ENCODE results near the gene BICC1.

The BICC1 gene

DNA sequence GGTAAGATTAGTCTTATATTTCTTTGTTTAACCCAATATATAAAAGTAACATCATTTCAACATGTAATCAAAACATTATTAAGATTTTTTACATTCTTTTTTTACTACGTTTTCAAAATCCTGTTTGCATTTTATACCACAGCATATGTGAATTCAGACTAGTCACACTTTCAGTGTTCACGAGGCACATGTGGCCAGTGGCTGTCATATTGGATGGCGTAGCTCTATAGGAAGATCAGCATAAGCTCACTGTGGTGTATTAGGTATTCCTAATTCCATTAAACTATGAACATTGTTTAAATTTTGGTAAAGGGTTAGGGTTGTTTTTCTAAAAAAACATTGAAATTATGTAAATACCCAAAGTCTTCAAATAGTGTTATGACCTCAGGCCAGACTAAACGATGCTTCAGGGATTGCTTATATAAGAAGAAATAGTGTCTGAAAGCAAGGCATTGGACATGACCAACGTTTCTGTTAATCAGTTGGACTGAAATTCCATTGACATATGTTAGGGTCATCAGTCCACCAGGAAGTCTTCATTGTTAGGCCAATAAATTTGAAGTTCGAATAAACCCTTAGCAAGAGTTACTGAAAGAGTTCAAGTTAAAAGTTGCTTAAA is 97.0 kb downstream of the BICC1 start:
- DNase-seq, result no peak

DNA sequence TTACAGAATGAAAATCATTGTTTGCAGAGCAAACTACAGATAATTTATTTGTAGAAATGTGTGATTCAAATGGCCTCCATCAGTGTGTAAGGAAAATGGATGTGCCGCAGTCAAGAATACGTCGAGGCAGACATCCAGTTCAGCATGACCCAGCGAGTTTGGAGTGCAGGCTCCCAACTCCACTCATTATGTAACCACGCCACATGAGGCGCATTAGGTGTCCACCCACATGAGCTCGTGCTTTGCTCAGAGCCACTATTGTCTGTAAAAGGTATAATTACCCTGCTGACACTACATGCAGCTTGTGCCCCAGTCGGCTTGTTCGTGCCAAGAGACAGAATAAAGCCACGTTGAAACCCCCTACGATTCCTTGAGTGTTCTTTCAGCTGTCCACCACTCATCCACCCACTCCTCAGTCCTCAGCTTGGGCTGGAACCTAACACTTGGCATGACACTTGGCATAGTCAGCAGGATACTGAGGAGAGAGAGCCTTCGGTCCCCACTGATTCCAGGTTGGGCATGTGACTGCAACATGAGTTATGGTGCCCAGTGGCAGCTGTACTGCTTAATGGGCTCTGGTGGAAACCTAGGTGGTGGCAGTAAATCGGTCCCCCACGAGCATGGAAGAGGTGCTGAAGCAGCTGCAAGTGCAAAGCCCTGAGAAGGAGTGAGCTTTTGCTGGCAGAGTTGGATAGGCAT is 102.7 kb downstream of the BICC1 start:
- DNase-seq, result no peak

DNA sequence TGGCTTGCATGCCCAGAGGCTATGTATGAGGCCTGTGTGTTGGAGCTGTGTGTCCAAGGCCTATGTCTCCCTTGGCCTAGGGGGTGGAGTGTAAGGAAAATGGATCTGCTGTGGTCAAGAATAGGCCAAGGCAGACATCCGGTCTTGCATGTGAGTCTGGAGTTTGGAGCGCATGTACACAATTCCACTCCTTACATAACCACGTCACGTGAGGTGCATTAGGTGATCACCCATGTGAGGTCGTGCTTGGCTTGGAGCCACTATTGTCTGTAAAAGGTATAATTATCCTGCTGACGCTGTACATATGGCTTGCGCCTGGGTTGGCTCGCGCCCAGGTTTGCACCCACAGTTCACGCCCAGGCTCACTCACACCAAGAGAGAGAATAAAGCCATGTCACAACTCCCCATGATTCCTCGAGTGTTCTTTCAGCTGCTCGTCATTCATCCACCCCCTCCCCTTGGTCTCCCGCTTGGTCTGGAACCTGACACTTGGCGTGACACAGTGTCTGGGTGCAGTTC is 105.5 kb downstream of the BICC1 start:
- DNase-seq, result no peak

DNA sequence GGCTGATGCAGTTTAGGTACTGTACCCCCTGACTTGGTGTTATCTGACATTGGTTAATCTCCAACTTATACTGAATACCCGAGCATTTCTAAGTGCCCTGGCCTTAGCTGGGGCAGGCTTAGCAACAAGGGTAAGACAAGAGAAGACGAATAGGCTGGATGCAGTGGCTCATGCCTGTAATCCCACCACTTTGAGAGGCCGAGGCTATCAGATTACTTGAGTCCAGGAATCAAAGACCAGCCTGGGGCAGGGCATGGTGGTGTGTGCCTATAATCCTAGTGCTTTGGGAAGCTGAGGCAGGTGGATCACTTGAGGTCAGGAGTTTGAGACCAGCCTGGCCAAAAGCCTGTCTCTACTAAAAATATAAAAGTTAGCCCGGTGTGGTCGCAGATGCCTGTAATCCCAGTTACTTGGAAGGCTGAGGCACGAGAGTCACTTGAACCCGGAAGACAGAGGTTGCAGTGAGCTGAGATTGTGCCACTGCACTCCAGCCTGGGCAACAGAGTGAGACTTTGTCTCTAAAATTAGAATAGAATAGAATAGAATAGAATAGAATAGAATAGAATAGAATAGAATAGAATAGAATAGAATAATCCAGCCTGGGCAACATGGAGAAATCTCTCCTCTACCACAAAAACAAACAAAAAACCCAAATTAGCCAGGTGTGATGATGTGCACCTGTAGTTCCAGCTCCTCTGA is 108.9 kb downstream of the BICC1 start:
- no peak for DNase-seq

DNA sequence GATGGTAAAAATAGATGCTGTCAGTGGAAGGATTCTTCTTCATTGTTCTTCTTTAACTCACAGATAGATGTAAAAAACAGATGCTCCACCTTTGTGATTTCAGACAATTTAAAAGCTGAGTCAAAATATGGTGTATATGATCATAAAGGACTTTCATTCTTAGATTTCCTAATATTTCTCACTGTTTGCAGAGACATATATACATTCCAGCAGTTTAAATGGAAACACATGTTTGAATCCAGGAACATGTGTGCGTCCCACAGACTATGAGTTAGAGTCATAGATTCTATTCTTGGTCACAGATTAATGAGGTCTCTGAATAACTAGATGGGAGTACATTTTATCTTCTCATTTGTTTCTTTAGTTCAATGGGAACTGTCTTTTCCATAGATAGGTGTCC is 109.6 kb downstream of the BICC1 start:
- DNase-seq, result no peak

DNA sequence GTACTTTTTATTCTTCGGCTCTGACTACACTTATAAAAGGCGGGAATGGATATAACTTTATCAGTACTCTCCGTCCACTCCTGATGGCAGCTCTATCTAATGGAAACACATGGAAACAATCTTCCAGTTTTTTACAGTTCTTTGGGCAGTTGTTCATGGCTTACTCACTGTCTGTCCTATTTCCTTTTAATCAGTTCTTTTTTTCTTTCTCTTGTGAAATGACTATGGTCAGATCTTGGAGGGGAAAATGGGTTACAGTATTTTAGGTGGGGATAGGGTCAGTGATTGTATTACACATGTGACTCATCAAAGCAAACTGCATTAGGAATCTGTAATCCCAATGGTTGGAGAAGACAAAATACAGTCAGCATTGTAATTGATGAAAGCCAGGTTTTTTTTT is 112.4 kb downstream of the BICC1 start:
- no peak for DNase-seq

DNA sequence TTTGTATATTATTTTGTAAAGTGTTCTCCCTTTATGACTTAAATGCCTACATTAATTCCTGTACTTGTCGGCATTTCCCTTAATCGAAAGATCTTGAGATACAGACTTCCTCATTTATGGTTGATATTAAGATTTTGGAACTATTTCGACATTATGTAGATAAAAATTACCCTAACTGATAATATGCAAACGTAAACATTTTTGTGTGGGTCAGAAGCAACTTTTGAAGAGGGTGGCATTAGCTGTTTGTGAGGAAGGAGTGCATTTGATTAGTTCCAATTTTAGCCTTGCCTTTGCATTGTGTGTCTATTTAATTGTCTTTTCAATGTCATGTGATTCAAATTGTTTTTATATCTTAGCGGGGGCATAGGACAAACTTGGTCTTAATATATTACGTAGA is 114.7 kb downstream of the BICC1 start:
- no peak for DNase-seq

DNA sequence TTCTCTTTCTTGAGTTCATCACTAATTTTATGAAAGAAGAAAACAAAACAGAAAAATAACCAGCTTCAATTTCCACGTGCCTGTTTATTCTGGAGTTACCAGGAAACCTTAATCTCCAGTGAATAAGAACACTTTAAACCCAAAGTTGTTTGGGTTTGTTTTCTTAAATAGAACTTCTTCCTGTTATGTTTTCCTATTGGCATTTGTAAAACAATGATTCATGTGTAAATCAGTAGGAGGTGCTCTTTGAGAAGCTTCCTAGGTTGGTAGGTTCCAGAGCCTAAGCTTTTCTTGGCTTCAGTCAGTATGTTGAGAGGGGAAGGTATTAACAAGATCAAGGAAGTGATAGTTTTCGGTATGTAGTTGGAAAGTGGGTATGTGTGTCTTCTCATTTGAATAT is 119.0 kb downstream of the BICC1 start:
- DNase-seq, result no peak

DNA sequence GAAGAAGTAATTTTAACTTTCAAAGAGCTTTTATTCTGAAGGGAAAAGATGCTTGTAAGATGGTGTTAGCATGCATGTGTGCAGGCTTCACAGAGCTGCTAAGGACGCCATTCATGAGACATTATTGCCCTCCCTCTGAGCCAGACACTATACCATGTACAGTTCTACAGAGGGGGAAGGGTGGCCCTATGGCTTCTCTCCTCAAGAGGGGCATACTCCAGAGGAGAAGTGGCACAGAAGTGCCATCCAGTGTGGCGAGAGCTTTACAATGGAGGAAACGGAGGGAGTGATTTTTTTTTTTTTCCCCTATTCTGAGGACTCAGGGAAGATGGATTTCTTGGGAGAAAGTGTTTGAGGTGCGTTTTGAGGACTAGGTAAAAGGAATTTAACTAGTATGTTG is 119.5 kb downstream of the BICC1 start:
- DNase-seq, result no peak

DNA sequence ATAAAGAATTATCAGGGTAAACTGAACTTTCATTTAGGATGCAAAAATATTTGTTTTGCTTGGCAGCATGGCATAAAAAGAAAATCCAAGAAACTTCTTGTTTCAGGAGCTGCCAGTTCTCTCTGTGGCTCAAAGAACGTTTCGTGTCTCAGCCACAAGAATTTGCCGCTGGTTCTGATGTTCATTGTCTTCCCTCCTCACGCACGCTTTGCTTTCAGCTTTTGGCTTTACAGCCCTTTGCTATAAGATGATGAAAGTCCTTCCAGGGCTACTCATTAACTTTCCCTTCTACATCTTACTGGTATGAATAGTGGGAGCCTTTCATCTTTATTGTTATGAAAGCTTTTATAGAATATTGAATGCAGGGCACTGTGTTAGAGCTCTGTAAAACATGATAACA is 124.7 kb downstream of the BICC1 start:
- DNase-seq, result no peak

DNA sequence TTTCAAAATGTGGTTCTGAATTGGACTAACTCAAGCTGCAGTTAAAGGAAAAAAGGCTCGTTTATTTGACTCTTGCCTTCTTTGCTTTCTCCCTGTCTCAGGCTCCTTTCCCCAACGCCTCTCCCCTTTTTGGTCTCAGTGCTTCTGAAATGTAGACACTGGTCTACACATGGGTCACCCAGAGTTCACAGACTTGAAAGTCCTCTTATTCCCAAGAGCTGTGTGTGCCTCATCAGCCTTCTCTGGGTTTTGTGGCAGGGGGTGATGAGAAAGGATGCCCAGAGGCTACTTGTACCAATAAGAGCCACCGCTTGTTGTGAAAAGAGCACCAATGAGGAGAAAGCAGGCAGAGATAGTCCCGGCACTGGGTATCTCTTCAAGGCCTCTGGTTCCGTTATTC is 125.7 kb downstream of the BICC1 start:
- DNase-seq, result no peak

DNA sequence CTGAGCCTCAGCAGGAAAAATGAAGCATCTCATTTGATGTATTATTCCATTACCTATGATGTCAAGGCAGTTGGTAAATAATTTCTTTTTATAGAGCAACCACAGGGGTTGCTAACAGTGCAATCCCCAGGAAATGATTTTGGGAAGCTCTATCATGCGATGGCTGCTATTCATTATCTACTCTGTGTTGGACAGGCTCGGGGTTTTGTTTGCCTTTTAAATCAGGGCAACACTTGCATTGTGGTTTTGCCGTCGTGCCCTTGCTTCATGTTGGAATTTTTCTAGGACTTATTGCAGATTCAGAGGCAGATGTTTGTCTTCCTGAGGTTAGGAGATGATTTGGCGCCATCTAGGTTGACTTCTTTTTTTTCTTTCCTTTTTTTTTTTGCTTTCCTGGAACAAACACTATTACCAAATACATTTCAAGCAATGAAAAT is 128.4 kb downstream of the BICC1 start:
- no peak for DNase-seq

DNA sequence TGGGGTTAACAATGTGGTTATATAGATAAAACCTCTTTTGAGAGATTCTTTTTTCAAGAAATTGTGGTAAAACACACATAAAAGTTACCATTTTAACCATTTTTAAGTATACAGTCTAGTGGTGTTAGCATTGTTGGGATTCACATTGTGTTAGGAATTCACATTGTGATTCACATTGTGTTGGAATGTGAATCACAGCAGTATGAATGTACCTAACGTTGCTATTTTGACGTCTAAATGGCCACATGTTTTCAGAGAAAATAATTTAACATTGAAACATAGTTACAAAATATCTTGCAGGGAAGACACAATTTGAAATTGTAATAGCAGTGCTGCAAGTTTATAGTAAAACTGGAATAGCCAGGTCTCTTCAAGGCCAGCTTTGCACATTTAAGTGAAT is 129.0 kb downstream of the BICC1 start:
- no peak for DNase-seq

DNA sequence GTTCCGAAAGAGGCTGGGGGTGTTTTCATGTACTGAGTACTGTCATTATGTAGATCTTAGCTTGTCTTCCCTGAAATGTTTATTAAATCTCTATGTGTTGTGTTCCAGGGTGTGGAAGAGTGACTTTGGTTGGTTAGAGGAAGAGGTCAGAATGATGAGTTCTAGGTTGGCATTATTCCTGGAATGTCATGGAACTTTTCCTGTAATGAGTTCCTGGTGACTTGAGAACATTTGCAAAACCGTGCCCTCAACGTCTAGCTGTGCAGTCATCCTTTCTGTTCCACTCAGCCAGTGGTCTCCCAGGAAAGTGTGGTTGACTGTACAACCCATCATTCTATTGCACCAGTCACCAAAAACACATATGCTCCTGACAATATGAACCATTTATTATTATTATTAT is 129.6 kb downstream of the BICC1 start:
- no peak for DNase-seq

DNA sequence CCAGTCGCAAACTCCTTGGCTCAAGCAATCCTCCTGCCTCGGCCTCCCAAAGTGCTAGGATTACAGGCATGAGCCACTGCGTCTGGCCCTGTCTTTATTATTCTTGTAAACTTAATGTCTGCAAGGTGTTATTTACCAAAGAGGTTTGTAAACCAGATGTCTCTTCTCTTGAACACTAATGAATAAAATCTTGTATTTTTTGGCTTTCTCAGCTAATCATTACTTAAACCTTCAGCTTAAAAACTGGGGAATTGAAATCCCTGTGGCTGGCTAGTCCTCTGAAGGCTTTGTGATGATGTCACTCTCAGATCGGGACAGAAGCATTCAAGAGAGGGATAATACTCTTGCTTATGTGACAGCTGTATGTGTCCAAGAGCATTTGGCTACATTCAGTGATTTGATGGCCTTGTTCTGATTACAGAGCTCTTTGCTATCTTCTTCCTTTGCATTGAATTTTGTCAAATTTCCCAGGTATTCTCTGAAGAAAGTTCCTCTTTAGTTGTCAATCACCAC is 130.3 kb downstream of the BICC1 start:
- DNase-seq, result no peak

DNA sequence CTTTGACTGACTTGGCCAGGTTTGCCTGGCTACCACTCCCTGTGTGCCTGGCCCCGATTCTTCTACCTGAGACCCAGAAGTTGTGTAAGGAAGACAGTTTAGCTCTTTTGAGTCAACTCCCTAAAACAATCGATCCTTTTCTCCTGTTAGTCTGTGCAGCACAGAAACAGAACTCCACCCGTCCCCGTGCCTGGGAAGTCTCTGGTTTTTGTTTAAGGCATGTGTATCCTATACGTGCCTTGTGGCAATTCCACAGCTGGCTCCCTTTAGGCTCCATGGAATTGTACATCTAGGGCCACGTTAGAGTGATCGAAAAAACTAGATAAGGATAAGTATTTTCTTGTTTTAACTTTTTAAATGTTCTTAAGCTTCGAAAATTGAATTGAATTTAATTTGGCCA is 131.6 kb downstream of the BICC1 start:
- no peak for DNase-seq

DNA sequence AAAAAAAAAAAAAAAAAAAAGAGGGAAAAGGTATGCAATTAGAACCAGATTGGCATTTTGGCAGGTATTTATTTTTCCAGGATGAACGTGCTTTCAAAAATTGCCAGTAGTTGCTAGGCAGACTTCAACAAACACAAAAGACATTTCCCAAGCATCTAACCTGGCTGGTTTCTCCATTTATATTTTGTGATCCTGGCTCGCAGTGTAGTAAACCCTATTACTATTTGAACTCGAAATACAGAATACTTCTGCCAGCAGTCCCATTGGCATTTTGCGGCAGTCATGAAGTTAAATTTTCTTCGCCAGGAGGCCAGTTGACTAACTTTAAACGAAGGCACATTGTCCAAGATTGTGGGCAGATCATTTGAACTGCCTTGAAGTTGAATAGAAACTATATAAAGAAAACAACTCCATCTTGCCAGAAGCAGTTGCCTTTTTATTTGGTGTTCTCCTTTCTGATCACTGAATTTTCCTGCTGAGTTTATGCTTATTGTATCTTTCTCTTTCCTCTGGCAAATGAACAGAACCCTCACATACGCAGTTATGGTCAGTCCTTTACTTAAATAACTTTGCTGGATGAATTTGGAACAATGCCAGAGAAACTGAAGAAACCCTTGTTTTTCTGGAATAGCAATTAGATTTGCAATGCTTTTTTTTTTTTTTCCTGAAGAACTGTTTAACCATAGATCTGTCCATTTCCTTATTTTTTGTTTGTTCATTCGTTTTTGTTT is 132.9 kb downstream of the BICC1 start:
- DNase-seq, result no peak

DNA sequence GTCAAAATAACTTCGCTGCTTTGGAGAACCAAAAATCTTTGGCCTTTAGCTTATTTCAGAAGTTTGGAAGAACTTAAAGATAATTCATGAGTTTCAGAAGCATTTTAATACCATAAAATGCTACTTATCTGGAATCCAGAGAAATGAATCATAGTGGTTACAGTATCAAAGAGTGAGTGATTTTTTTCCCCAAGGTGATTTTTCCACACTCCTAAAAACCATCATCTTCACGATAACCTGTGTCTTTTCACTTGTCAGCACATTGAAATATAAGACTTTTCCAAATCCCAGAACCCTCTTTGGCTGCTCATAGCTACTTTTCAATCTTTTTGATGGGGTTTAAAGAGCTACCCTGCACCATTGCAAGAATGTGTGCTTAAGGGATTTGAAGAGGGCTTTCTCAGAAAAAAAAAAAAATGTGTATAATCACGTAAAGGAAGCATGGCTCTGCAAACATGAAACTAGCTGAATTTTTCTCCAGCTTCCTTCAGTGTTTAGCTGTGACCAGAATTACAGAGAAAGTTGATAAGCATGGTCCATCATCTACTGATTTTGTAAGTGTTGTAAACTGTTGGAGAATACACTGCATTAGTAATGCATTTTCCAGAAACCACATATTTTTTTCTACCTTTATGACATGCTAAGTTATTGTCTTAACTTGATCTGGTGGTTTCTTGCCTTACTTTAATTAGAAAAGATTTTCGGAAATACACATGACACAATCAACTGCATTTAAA is 134.9 kb downstream of the BICC1 start:
- DNase-seq, result no peak

DNA sequence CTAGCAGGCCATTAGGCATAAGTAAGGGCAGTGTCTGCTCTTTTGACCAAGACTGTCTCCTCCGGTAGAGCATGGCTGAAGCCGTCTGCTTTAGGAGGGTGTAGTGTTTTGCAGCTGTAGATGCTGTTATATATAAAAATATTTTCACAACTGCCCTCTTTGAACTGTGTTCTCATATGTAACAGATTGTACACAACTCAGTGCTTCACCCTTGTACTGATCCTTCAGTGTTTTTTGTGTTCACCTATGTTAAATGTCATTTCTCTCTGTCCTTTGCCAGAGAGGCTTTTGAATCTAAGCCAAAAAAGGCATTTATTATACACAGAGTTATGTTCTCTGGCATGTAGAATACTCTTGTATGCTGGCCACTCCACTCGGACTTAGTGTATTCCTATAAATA is 135.5 kb downstream of the BICC1 start:
- no peak for DNase-seq

DNA sequence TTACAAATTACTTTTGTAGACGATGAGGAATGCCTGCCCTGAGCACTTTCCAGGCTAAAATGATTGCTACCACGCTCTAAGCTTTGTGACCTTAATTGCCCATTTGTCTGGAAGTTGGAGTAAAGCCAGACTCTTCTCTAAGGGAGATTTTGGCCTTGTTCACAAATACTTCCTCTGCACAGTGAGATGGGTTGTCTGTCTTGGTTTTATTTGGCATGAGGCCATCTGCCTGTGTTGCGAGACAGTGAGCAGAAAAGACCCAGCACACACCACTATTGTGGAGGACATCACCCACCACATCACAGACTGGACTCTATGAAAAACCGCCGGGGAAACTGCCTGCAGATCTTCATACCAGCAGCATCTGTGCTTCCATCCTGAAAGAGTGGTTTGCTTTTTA is 138.4 kb downstream of the BICC1 start:
- no peak for DNase-seq

DNA sequence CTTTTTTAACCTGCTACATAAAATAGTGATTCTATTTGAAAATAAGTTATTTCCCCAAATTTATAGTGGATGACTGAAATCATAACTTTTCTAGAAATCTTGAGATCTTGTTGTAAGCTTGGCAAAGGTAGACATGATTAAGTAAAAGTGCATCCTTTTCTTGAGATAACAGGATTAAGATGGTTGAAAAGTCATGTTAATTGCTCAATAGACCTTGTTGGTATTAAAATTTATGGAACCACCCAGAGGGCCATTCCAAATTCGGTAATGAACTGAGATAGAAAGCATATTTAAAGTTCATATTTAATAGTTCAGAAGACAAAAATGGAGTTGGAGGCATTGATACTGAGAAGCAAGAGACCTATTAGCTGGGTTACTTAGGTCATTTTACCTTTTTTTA is 139.1 kb downstream of the BICC1 start:
- no peak for DNase-seq

DNA sequence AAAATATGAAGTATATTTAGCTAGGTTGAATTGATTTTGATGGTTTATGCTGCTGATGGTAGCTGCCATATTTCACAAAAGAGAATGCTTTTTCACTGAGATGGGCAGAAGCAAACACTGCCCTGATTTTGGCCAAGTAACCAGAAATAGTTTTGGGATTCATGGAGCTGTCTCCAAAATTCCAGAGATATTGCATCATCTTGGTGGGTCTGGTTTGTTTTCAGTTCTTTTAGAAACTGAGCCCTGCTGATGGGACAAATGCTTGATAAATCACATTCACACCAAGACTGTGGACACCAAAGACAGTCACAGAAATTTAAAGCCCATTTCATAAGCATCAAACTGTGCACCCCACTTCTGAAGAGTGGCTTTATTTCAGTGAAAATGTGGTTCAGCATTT is 140.5 kb downstream of the BICC1 start:
- DNase-seq, result no peak
